WTC11 (cell line): ENCODE results near the gene TACC2. TPM values are rescaled to one million over a fixed set of nuclear protein-coding genes. Genes with fewer than 3 reads are reported as not detected.

Experiments
- ATAC-seq: fragments of 200-7000 bp; cut with Tn5 transposase; 2 replicates; pipeline ENCODE4 v1.10.0; 2021; ENCODE audit warnings: mild to moderate bottlenecking, moderate library complexity
- CTCF ChIA-PET: fragments of 300-600 bp; sonication (Branson Sonifier 250); formaldehyde crosslinking; loops from one replicate; lab custom pipeline; 2021; ENCODE audit warnings: antibody characterized with exemption; lab: Charles Lee
- POLR2A ChIA-PET: fragments of 350-600 bp; sonication (Branson Sonifier 250); formaldehyde crosslinking; loops from one replicate; lab custom pipeline; 2021; ENCODE audit warnings: antibody characterized with exemption; lab: Charles Lee
- DNase-seq: peaks from one replicate; pipeline ENCODE4 v3.0.0; 2021; ENCODE audit warnings: low spot score
- H3K27ac Mint-ChIP-seq: 2 replicates; pipeline ENCODE4 v1.8.0; 2021; ENCODE audit warnings: mixed read lengths
- H3K27me3 Mint-ChIP-seq: 2 replicates; pipeline ENCODE4 v1.8.0; 2021; ENCODE audit warnings: low read depth, mild to moderate bottlenecking, moderate library complexity, mixed read lengths
- H3K36me3 Mint-ChIP-seq: 2 replicates; pipeline ENCODE4 v1.8.0; 2021; ENCODE audit warnings: mixed read lengths
- H3K4me1 Mint-ChIP-seq: 2 replicates; pipeline ENCODE4 v1.8.0; 2022; ENCODE audit warnings: mixed read lengths
- H3K4me3 Mint-ChIP-seq: 2 replicates; pipeline ENCODE4 v1.8.0; 2021; ENCODE audit warnings: mild to moderate bottlenecking, moderate library complexity, mixed read lengths
- H3K9me3 Mint-ChIP-seq: 2 replicates; pipeline ENCODE4 v1.8.0; 2021; ENCODE audit warnings: mixed read lengths
- CDX4 ChIP-seq: fragments of 250-450 bp; sonication (Bioruptor Pico); IDR thresholded peaks from 2 replicates; pipeline ENCODE4 v1.9.0; 2021; ENCODE audit warnings: moderate library complexity, mild to moderate bottlenecking, inconsistent platforms, borderline replicate concordance
- CREM ChIP-seq: sonication (generic); formaldehyde crosslinking; IDR thresholded peaks from 2 replicates; pipeline ENCODE4 v1.8.1; 2022; ENCODE audit warnings: mild to moderate bottlenecking, missing genetic modification reagents, moderate library complexity
- E2F1 ChIP-seq: sonication (generic); formaldehyde crosslinking; IDR thresholded peaks from 2 replicates; pipeline ENCODE4 v1.8.0; 2022; ENCODE audit warnings: mild to moderate bottlenecking, missing genetic modification reagents
- ELF4 ChIP-seq: sonication (generic); formaldehyde crosslinking; IDR thresholded peaks from 2 replicates; pipeline ENCODE4 v1.8.1; 2022; ENCODE audit warnings: low read depth, mild to moderate bottlenecking, moderate library complexity, missing genetic modification reagents
- ETV6 ChIP-seq: sonication (generic); formaldehyde crosslinking; IDR thresholded peaks from 2 replicates; pipeline ENCODE4 v1.8.1; 2022; ENCODE audit warnings: mild to moderate bottlenecking, missing genetic modification reagents
- FOXJ3 ChIP-seq: sonication (generic); formaldehyde crosslinking; IDR thresholded peaks from 2 replicates; pipeline ENCODE4 v1.9.0; 2021; ENCODE audit warnings: missing genetic modification reagents, mild to moderate bottlenecking, borderline replicate concordance
- FOXK1 ChIP-seq: sonication (generic); formaldehyde crosslinking; IDR thresholded peaks from 2 replicates; pipeline ENCODE4 v1.8.0; 2022; ENCODE audit warnings: mild to moderate bottlenecking, moderate library complexity, missing genetic modification reagents
- JUN ChIP-seq: sonication (generic); formaldehyde crosslinking; IDR thresholded peaks from 2 replicates; pipeline ENCODE4 v1.8.0; 2023; ENCODE audit warnings: mild to moderate bottlenecking, missing genetic modification reagents
- MYBL2 ChIP-seq: sonication (generic); formaldehyde crosslinking; IDR thresholded peaks from 2 replicates; pipeline ENCODE4 v1.8.1; 2023; ENCODE audit warnings: mild to moderate bottlenecking, moderate library complexity, missing genetic modification reagents
- NR1H2 ChIP-seq: sonication (generic); formaldehyde crosslinking; IDR thresholded peaks from 2 replicates; pipeline ENCODE4 v1.9.0; 2021; ENCODE audit warnings: mild to moderate bottlenecking, moderate library complexity, missing genetic modification reagents
- OVOL2 ChIP-seq: fragments of 250-450 bp; sonication (Bioruptor Pico); IDR thresholded peaks from 2 replicates; pipeline ENCODE4 v1.9.0; 2021; ENCODE audit warnings: mild to moderate bottlenecking, borderline replicate concordance
- RORB ChIP-seq: fragments of 250-450 bp; sonication (Bioruptor Pico); IDR thresholded peaks from 2 replicates; pipeline ENCODE4 v1.9.0; 2021; ENCODE audit warnings: mild to moderate bottlenecking
- SOX15 ChIP-seq: fragments of 250-450 bp; sonication (Bioruptor Pico); IDR thresholded peaks from 2 replicates; pipeline ENCODE4 v1.9.0; 2021; ENCODE audit warnings: mild to moderate bottlenecking
- USF2 ChIP-seq: sonication (generic); formaldehyde crosslinking; IDR thresholded peaks from 2 replicates; pipeline ENCODE4 v1.8.1; 2023; ENCODE audit warnings: mild to moderate bottlenecking, missing genetic modification reagents, moderate library complexity
- ZNF138 ChIP-seq: sonication (generic); formaldehyde crosslinking; conservative IDR thresholded peaks from 2 replicates; pipeline ENCODE4 v1.8.1; 2022; ENCODE audit warnings: mild to moderate bottlenecking, moderate library complexity, missing genetic modification reagents
- ZNF317 ChIP-seq: sonication (generic); formaldehyde crosslinking; IDR thresholded peaks from 2 replicates; pipeline ENCODE4 v1.8.1; 2023; ENCODE audit warnings: low read depth, mild to moderate bottlenecking, moderate library complexity, missing genetic modification reagents, borderline replicate concordance
- ZNF512 ChIP-seq: sonication (generic); formaldehyde crosslinking; IDR thresholded peaks from 2 replicates; pipeline ENCODE4 v1.8.1; 2022; ENCODE audit warnings: missing genetic modification reagents, borderline replicate concordance
- total RNA-seq: library from RNA; stranded (reverse); gene quantifications from 3 replicates; pipeline ENCODE4 v1.2.3, GENCODE V29; 2021
- TF ChIP-seq, protein P1 (sequence below): fragments of 250-450 bp; sonication (Bioruptor Pico); IDR thresholded peaks from 2 replicates; pipeline ENCODE4 v1.9.0; 2021; ENCODE audit warnings: mild to moderate bottlenecking
- TF ChIP-seq, protein P2 (sequence below): fragments of 200-600 bp; IDR thresholded peaks from 2 replicates; pipeline ENCODE4 v1.8.0; 2022; ENCODE audit warnings: antibody characterized with exemption

The TACC2 gene
- total RNA-seq, 1 experiment from 2014 or later, result 28.9 TPM

- ChIA-PET CTCF (interaction anchor here (0.6 to 1.7 kb wide), 4 partner anchors 9 to 109 kb away, joined by 3 to 7 read pairs (median 4); no protein-coding TSS in a partner anchor), POLR2A (no interaction called here)
- H3K9me3 Mint-ChIP-seq, result no peaks in the 10 kb centered on the region
- H3K27ac Mint-ChIP-seq, result 0 out of 2 replicates have a peak overlapping the region, but pooled peaks have one; percentile 38
- H3K36me3 Mint-ChIP-seq, result no peaks in the 10 kb centered on the region
- H3K27me3 Mint-ChIP-seq, result peaks cover 3% of the 10 kb centered on the region; the same call in 1 of the 2 replicates
- ATAC-seq (no peak), DNase-seq (no peak)
- peaks cover 62% of the 10 kb centered on the region for H3K4me1 Mint-ChIP-seq
- no peak for TF ChIP-seq USF2 (CRISPR knock-in tag)
- TF ChIP-seq ZNF138 (CRISPR knock-in tag), result no peak
- no peak for TF ChIP-seq NR1H2 (CRISPR knock-in tag)
- no peak for TF ChIP-seq ETV6 (CRISPR knock-in tag)
- TF ChIP-seq FOXK1 (CRISPR knock-in tag), result no peak
- no peak for TF ChIP-seq RORB (CRISPR knock-in tag)
- TF ChIP-seq MYBL2 (CRISPR knock-in tag), result no peak
- TF ChIP-seq OVOL2, result no peak
- no peak for TF ChIP-seq CDX4 (CRISPR knock-in tag)
- no peak for TF ChIP-seq JUN (CRISPR knock-in tag)
- no peak for TF ChIP-seq ZNF317 (CRISPR knock-in tag)
- TF ChIP-seq SOX15, result no peak
- TF ChIP-seq, protein P1, sequence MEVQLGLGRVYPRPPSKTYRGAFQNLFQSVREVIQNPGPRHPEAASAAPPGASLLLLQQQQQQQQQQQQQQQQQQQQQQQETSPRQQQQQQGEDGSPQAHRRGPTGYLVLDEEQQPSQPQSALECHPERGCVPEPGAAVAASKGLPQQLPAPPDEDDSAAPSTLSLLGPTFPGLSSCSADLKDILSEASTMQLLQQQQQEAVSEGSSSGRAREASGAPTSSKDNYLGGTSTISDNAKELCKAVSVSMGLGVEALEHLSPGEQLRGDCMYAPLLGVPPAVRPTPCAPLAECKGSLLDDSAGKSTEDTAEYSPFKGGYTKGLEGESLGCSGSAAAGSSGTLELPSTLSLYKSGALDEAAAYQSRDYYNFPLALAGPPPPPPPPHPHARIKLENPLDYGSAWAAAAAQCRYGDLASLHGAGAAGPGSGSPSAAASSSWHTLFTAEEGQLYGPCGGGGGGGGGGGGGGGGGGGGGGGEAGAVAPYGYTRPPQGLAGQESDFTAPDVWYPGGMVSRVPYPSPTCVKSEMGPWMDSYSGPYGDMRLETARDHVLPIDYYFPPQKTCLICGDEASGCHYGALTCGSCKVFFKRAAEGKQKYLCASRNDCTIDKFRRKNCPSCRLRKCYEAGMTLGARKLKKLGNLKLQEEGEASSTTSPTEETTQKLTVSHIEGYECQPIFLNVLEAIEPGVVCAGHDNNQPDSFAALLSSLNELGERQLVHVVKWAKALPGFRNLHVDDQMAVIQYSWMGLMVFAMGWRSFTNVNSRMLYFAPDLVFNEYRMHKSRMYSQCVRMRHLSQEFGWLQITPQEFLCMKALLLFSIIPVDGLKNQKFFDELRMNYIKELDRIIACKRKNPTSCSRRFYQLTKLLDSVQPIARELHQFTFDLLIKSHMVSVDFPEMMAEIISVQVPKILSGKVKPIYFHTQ (CRISPR knock-in tag), result no peak
- no peak for TF ChIP-seq E2F1 (CRISPR knock-in tag)
- no peak for TF ChIP-seq ELF4 (CRISPR knock-in tag)
- TF ChIP-seq, protein P2, sequence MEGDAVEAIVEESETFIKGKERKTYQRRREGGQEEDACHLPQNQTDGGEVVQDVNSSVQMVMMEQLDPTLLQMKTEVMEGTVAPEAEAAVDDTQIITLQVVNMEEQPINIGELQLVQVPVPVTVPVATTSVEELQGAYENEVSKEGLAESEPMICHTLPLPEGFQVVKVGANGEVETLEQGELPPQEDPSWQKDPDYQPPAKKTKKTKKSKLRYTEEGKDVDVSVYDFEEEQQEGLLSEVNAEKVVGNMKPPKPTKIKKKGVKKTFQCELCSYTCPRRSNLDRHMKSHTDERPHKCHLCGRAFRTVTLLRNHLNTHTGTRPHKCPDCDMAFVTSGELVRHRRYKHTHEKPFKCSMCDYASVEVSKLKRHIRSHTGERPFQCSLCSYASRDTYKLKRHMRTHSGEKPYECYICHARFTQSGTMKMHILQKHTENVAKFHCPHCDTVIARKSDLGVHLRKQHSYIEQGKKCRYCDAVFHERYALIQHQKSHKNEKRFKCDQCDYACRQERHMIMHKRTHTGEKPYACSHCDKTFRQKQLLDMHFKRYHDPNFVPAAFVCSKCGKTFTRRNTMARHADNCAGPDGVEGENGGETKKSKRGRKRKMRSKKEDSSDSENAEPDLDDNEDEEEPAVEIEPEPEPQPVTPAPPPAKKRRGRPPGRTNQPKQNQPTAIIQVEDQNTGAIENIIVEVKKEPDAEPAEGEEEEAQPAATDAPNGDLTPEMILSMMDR, result no peak
- TF ChIP-seq FOXJ3 (CRISPR knock-in tag), result no peak
- no peak for TF ChIP-seq CREM (CRISPR knock-in tag)
- no peak for TF ChIP-seq ZNF512 (CRISPR knock-in tag)
- no peak overlapping the region for H3K4me3 Mint-ChIP-seq
Measured at GRCh38 chr10:122159141-122159970, 170.4 kb downstream of the TACC2 start.
